HG03280 (cell line): ENCODE results near the gene TMED6.

Experiments
- ATAC-seq: cut with Tn5 transposase; IDR thresholded peaks from one replicate; pipeline ENCODE4 v1.9.1; 2021; ENCODE audit warnings: mild to moderate bottlenecking, moderate library complexity; ENCODE audit not compliant: unreplicated experiment

Gene TMED6

DNA sequence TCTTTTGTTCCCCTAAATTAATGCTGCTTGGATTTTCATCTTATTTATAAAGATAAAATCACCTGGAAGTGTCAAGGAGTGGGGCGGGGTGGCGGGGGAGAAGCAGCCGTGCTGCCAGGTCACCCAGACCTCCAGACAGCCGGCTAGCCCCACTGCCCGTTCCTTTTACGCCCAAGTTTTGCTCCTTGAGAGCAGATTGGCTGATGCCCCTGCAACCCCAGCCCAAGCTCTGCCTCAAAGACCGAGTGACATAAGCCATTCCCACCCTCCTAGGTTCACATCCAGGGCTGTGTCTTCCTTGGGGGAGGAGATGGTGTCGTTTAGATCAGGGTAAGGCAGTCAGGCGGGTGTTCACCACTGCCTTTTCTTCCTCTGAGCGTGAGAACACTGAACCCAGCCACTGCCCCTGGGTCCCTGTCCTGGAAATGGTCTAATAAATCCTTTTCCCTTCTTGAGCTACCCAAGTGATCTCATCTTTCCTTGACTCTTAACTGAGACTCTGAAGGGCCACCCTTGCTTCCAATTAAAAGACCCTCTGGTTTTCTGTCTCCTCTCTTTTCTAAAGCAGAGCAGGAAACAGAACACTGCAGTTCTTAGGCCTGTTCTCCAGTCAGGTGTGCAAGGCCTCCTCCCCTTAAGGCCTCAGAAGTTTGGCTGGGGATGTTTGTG is 26.9 kb downstream of the TMED6 start:
- no peak for ATAC-seq

DNA sequence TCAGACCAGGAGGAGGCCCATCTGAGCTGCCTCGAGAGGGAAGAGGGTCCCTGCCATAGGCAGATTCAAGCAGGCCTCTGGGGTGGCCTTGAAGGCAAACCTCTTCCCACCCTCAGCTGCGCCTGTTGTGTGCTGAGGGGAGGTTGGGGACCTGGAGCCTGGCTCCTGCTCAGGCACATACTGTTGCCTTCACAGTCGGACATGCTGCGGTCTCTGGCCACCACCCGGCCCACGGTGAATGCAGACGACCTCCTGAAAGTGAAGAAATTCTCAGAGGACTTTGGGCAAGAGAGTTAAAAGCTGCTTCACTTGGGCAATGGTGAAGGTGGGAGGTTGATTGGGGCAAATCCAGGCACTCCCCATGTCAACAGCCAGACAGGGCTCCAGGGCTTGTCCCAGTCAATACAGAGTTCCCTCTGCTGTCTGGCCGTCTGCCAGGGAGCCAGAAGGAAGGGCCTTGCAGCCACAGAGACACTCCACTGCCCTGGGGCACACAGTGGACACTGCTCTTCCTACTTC is 27.5 kb downstream of the TMED6 start:
- ATAC-seq: no peak

DNA sequence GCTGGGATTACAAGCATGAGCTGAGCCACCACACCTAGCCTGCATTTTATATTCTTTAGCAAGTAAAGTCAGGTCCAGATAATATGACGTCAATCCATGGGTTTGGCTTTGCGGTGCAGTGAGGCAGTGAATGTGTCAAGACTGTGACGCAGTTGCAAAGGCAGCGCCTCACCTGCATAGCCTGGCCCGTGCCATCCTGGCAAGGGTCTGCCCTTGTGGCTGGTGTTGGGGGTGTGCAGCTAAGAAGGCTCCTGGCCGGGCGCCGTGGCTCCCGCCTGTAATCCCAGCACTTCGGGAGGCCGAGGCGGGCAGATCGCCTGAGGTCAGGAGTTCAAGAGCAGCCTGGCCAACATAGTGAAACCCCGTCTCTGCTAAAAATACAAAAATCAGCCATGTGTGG is 28.2 kb downstream of the TMED6 start:
- no peak for ATAC-seq

DNA sequence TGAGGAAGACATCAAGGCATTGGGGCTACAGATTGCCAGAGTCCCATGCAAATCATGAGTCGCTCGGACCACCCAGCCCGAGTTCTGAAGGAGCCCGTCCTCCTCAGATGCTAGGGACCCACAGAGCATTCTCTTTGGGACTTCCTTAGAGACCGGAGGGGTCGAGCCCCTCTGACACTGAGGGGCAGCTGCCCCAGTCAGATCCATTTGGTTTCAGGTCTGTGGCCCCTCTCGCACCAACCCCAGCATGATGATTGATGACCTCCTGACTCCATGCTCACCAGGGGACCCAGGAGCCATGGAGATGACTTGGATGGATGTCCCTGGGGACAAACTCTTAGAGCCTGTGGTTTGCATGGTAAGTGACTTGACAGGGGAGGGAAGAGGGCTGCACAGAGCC is 29.2 kb downstream of the TMED6 start:
- no peak for ATAC-seq

DNA sequence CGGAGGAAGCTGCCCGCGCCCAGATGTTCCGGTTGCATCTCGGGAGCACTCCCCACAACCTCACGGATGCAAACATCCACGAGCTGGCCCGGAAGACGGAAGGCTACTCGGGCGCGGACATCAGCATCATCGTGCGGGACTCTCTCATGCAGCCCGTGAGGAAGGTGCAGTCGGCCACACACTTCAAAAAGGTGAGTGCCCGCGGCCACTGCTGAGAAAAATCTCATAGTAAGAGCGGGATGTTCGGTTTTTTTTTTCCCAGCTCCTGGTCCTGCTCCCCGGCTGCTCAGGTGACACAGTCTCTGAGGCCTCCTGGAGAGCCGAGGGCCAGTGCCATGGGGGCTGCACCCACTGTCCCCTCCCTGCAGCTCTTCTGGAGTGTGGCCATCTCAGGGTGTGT is 30.5 kb downstream of the TMED6 start:
- no peak for ATAC-seq

GRCh38 chr16:69320740-69321073 is 30.9 kb downstream of the TMED6 start:
- no peak for ATAC-seq

DNA sequence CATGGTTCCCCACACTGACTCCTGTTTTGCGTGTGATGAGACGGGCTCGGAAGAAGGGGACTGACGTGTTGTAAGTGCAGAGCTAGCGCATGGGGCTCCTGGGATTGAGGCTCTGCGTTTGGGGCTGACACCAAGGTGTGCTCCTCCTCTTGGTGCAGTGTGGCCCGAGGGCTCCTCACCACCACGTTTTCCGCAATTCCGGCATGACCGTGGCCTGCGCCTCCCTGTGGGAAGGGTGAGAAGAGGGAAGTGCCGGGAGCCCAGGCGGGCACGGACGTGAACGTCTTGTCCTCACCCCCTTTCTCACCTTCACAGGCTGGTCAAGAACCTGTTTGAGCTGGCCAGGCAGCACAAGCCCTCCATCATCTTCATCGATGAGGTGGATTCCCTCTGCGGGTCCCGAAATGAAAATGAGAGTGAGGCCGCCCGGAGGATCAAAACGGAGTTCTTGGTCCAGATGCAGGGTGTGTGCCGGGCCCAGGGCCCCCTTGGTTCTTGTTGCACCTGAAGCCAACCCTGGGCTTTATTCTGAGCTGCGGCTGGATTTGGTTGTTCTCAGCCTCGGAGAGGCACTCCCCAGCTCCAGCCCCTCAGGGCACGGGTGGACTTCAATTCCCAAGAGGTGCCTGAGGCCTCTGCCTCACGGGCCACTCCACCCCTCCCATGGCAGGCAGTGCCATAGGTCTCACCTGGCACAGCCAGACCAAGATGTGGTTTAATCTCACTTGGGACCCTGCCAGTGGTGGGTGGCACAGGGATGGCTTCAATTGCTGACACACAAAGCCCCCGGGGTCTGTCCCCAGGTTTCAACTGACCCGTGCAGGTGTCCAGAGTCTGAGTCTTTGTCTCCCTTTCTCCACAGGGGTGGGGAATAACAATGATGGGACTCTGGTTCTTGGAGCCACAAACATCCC is 31.5 kb downstream of the TMED6 start:
- ATAC-seq: no peak

- ATAC-seq: no peak
These were observed 32.2 kb downstream of the TMED6 start for GRCh38 chr16:69319381-69319780.

DNA sequence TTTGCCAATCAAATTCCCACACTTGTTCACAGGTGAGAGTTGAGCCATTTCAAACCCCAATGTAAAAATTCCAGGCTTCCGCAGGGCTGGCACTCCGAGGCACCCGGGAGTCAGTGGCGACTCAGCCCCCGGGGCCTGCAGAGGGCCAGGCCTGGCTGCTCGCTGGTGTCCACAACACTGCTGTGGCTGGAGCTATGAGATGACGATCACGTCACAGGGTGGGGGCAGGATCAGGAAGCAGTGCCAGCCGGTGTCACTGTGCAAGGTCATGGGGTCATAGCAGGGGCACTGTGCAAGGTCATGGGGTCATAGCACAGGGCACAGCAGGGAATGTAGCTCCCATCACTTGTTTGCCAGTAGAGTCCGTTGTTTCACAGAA is 32.7 kb downstream of the TMED6 start:
- ATAC-seq: no peak

- ATAC-seq: no peak
These were observed 33.2 kb downstream of the TMED6 start for GRCh38 chr16:69318177-69318910.

GRCh38 chr16:69316595-69317034 is 35.0 kb downstream of the TMED6 start:
- no peak for ATAC-seq

DNA sequence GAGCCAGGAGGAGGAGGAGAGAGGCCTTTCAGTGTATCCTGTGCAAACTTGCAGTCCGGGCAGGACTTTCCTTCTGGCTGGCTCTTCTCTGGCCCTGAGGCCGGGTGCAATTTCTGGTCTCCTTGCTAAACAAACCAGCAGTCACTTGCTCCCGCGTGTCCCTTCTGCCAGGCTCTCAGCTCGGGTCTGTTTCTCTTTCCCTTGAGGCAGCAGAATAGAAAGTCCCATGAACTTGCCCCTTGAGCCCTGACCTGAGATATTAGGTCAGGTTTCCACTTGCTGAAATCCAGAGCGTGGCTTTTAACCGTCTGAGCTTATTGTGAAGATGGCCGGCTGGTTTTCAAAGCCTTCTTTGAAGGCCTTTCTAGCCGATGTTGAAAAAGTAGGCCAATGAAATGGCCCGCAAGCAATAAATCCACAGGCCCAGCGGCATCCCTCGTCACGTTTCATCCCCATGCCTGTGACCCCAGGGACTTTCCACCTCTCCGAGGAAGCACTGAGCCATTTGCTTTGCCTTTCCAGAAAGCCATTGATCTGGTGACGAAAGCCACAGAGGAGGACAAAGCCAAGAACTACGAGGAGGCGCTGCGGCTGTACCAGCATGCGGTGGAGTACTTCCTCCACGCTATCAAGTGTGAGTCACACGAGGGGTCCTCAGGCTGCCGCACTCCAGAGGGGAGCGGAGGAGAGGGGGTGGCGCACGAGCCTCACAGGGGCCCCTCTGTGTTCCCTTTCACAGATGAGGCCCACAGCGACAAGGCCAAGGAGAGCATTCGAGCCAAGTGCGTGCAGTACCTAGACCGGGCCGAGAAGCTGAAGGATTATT is 35.9 kb downstream of the TMED6 start:
- ATAC-seq: no peak

DNA sequence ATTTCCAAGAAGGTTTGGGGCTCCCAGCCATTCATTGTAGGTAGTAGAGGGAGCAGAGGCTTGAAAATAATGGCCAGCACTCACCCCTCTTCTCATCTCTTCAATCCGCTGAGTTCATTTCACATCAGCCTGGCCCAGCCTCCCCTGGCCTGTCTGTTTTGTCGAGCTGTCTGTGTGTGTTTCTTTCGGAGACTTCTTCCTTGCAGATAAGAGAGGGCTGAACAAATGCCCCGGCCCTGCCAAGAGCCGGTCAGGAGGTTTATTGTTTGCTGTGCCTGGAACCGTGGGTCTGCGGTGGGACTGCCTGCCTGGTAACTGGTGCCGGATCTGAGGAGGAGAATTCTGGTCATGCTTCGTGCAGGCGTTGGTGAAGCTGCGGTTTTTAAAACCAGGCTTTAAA is 37.1 kb downstream of the TMED6 start:
- ATAC-seq: no peak

DNA sequence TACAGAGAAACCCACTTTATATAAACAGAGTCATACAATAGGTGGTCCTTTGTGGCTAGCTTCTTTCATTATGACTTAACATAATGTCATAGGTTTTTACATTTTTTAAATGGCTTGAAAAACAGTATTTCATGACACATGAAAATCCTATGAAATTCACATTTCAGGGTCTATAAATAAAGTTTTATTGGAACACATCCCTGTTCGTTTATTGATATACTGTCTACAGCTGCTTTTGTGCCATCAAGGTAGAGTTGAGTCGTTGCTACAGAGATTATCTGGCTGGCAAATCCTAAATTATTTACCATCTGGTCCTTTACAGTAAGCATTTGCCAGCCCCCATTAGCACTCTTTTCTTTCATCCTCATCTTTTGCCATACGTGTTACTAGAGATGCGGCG is 38.1 kb downstream of the TMED6 start:
- no peak for ATAC-seq

DNA sequence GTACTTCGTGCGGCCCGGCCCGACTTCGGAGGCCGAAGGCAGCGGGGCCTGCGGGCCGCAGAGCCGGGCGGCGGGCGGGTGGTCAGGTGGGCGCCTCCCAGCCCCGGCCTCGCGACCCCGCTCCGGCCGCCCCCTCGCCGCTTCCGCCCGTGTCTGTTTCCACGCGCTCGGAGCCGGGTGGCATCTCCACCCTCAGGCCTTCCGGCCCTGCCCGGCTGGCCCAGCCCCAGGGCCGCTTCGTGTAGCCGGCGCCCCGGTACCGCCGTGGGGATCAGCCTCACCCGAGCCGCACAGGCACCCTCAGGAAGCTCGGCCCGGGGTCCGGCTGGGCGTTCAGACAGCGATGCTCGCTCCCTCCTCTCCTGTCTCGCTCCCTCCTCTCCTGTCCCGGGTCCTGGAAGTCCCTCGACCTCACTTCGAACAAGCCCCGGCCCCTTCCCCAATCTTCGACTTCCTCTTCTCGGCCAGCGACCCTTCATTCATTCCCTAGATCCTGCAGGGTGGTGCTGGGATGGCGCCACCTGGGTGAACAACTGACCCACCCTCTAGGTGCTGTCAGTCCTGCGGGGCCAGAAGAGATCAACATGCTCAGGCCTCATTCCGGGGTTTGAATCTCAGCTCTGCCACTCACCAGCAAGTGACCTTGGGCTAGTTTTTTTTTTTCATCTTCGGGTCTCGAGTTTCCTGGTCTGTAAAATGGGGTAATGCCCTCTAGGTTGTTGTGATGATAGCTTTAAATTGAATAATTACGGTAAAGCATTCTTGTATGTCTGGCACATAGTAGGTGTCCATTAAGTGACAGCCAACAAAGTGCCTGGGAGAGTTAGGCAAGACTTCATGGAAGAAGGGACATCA is 39.8 kb downstream of the TMED6 start:
- peak; percentile 51 for ATAC-seq

DNA sequence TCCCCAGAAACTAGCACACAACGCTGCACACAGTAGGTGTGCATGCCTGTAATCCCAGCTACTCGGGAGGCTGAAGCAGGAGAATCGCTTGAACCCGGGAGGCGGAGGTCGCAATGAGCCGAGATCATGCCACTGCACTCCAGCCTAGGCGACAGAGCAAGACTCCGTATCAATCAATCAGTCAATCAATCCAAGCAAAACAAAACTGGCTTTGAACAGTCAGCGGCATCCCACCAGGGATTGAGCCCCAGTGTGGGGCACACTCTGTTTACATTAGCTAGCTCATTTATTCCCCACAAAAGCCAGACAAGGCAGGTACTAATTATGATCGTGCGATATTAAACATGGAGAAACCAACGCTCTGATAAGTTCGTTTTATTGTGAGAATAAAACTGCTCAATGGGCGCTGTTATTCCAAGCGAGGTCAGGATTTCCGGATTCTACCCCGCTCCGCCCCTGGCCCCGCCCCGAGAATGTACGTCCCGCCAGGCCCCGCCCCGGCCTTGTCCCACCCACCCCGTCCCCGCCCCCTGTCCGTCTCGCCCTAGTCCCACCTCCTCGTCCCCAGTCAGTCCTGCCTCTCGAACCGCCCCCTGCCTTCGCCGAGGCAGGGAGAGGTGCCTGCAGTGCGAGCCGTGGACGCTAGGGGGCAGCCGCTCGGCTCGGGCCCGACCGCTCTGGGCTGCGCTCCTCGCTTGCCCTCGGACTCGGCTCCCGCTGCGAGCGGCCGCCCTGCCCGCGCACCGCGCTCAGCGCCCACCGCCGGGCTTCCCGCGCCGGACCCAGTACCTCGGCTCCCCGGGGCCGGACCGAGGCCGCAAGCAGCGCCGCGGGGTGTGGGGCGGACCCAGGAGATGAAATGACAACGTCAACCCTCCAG is 40.7 kb downstream of the TMED6 start, which contains the start of gene VPS4A:
TSS of gene VPS4A (plus strand) at position 698 of the 880 bp plus-strand sequence. CDS start at position 860, 162 bp downstream.
- peak; percentile 96 for ATAC-seq

DNA sequence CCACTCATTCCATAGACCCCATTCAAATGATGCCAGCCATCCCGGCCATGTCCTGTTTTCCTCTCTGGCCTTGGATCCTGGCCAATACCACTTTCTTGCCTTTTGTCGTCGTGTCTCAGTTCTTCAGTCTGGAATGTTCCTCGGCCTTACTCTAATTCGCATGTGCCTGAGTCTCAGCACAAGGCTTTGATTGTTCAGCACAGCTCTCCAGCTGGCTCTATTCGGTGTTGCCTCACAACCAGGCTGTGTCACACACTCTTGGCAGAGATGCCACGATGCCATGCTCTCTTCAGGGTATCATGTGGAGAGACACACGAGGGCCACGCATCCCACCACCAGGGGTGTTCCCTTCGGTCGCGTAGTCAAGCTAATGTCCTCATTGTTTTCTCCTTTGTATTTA is 42.3 kb downstream of the TMED6 start:
- no peak for ATAC-seq

DNA sequence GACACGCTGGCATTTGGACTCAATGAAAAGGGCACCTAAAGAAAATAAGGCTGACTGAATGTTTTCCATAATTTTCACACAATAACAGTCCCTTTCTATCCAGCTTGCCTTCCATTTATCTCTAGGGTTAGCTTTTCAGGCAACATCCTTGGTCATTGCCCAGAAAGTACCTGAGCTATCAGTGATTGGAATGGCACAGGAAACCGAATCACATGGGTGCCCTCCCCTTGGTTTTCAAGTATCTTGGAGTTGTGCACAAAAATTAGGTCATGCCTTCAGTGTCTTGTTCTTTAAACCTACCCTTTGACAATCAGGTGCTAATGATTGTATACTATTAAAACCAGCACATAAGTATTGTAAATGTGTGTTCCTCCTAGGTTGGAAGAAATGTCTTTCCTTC is 43.7 kb downstream of the TMED6 start:
- ATAC-seq: no peak

DNA sequence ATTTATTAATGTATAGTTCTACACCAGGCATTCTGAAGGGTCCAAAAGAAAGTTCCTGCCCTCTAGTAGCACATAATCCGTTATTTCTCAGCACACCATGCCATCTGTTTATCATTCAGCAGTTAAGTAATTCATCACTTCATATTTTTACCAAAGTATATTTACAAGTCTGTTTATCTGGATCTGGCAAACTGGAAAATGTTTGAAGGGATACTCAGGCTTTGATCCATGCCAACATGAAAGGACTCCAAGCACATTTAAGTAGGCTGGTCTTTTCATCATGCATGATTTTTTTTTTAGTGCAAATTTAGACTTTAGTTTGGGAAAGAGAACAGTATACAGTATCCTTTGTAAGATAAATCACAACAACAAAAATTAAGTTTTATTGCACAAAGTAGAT is 44.5 kb downstream of the TMED6 start:
- ATAC-seq: no peak
